OCI-LY3 (cell line): ENCODE results near the gene CD248.
A peak's percentile ranks its signal among the peaks of the same experiment; 100 is the strongest.

ENCODE experiments used
- H2AFZ ChIP-seq: fragments of 200-600, 300-600 bp; shearing (Covaris generic); 2 replicates; pipeline ENCODE4 v1.6.0; 2014; ENCODE audit warnings: antibody characterized with exemption, low read depth, low read length
- H3K27ac ChIP-seq: fragments of 200-600, 300-600 bp; sonication (generic); 2 replicates; pipeline ENCODE4 v1.5.1; 2014; ENCODE audit warnings: mild to moderate bottlenecking, low read length, moderate library complexity, mixed read lengths
- H3K27me3 ChIP-seq: fragments of 200-600, 300-600 bp; sonication (generic); 2 replicates; pipeline ENCODE4 v1.6.1; 2014; ENCODE audit warnings: low read depth, low read length, mixed read lengths
- H3K36me3 ChIP-seq: fragments of 200-600, 300-600 bp; sonication (generic); replicated peaks from 2 replicates; pipeline ENCODE3; 2014; ENCODE audit warnings: low read depth, low read length, mixed read lengths
- H3K4me1 ChIP-seq: fragments of 300-600, 200-600 bp; sonication (generic); 2 replicates; pipeline ENCODE4 v1.6.1; 2014; ENCODE audit warnings: low read length, mixed read lengths
- H3K4me2 ChIP-seq: fragments of 200-600, 300-600 bp; sonication (generic); 2 replicates; pipeline ENCODE4 v1.6.1; 2014; ENCODE audit warnings: low read length, mixed read lengths
- H3K4me3 ChIP-seq: fragments of 300-600, 200-600 bp; sonication (generic); 2 replicates; pipeline ENCODE4 v1.5.1; 2014; ENCODE audit warnings: antibody characterized with exemption, mild to moderate bottlenecking, low read length, moderate library complexity
- H3K79me2 ChIP-seq: fragments of 300-600, 200-600 bp; shearing (Covaris generic); 2 replicates; pipeline ENCODE4 v1.6.1; 2014; ENCODE audit warnings: mild to moderate bottlenecking, low read length, mixed read lengths
- H3K9ac ChIP-seq: fragments of 300-600, 200-600 bp; shearing (Covaris generic); 2 replicates; pipeline ENCODE4 v1.6.0; 2014; ENCODE audit warnings: mild to moderate bottlenecking, low read length, moderate library complexity
- H3K9me3 ChIP-seq: fragments of 200-600, 300-600 bp; shearing (Covaris generic); 2 replicates; pipeline ENCODE4 v1.6.1; 2014; ENCODE audit warnings: low read length, mixed read lengths; ENCODE audit not compliant: insufficient read depth
- H4K20me1 ChIP-seq: fragments of 200-600, 300-600 bp; sonication (generic); 2 replicates; pipeline ENCODE4 v1.6.1; 2016; ENCODE audit warnings: low read length, mixed read lengths; ENCODE audit not compliant: insufficient read depth
- EZH2phosphoT487 ChIP-seq: fragments of 200-600 bp; shearing (Covaris generic); IDR thresholded peaks from 2 replicates; pipeline ENCODE4 v1.6.1; 2018; ENCODE audit warnings: antibody characterized with exemption, mixed run types, low read depth
- TF ChIP-seq, protein P1 (sequence below): fragments of 200-600, 300-600 bp; sonication (generic); IDR thresholded peaks from 2 replicates; pipeline ENCODE4 v1.5.1; 2014; ENCODE audit warnings: antibody characterized with exemption, low read length, low read depth

Gene CD248

GRCh38 chr11:66316849-66317251 lies at the start of gene CD248:
Gene CD248, minus strand, starts transcription at chr11:66317044. Its CDS starts 17 bp downstream, at chr11:66317027.
- Histone ChIP-seq H3K4me1 (peaks cover 21% of the 10 kb centered on the region), H3K4me3 (peak within 1 kb of the TSS; percentile 58), H3K9ac (peak within 1 kb of the TSS; percentile 63), H3K4me2 (peak within 1 kb of the TSS; percentile 72), H3K36me3 (no peaks in the 10 kb centered on the region), H3K9me3 (no peaks in the 10 kb centered on the region), H4K20me1 (no peaks in the 10 kb centered on the region), H2AFZ (peak within 1 kb of the TSS; percentile 72), H3K27ac (peak within 1 kb of the TSS; percentile 66), H3K79me2 (no peaks in the 10 kb centered on the region), H3K27me3 (no peaks in the 10 kb centered on the region; the same call in 1 of the 2 replicates)
- TF ChIP-seq EZH2phosphoT487 = no peak
- TF ChIP-seq, protein P1, sequence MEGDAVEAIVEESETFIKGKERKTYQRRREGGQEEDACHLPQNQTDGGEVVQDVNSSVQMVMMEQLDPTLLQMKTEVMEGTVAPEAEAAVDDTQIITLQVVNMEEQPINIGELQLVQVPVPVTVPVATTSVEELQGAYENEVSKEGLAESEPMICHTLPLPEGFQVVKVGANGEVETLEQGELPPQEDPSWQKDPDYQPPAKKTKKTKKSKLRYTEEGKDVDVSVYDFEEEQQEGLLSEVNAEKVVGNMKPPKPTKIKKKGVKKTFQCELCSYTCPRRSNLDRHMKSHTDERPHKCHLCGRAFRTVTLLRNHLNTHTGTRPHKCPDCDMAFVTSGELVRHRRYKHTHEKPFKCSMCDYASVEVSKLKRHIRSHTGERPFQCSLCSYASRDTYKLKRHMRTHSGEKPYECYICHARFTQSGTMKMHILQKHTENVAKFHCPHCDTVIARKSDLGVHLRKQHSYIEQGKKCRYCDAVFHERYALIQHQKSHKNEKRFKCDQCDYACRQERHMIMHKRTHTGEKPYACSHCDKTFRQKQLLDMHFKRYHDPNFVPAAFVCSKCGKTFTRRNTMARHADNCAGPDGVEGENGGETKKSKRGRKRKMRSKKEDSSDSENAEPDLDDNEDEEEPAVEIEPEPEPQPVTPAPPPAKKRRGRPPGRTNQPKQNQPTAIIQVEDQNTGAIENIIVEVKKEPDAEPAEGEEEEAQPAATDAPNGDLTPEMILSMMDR = no peak

DNA sequence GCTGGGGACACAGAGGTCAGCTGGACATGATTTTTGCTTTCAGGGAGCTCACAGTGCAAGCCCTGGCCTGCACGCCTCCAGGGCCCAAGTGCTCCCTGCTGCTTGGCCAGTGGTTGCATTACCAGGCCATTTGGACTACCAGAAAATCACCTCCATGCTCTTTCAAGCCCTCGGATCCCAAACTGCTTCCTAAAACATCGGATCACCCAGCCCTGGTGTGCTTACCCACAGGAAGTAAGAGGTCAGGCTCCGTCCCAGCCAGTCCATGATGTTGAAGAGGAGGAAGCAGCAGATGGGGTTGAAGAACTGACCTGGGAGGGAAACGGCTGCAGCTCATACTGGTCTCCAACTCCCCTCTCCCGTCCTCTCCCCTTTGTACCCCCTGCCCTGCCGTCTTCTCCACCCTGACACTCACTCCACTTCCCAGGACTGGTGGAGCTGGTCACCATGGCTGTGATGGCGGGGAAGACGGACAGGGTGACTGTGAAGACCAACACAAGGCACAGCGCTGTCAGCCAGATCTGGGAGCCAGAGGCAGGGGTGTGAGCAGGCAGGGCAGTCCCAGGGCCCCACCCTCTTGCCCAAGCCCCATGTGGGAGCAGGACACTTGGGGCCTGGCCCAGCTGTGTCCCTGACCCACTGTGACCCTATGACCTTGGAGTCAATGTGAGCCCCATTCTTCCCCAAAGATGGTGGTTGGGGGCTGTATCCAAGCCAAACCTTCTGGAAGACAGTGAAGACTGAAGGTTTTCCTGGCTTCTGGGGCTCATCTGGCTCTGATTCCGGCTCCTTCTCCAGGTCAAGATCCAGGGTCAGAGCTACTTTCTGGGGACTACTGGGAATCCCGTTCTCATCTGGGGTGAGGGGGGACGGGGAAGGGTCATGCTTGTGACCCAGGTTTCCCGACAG lies 49.1 kb upstream of the CD248 start:
- Histone ChIP-seq H3K27me3 (no peaks in the 10 kb centered on the region), H3K9ac (no peak overlapping the region), H3K79me2 (no peaks in the 10 kb centered on the region), H3K4me3 (no peak overlapping the region), H3K4me2 (no peak overlapping the region), H4K20me1 (no peaks in the 10 kb centered on the region), H3K4me1 (no peaks in the 10 kb centered on the region), H2AFZ (no peak overlapping the region), H3K9me3 (no peaks in the 10 kb centered on the region), H3K27ac (no peak overlapping the region), H3K36me3 (no peaks in the 10 kb centered on the region)
- TF ChIP-seq EZH2phosphoT487 = no peak
- TF ChIP-seq, protein P1 = no peak

DNA sequence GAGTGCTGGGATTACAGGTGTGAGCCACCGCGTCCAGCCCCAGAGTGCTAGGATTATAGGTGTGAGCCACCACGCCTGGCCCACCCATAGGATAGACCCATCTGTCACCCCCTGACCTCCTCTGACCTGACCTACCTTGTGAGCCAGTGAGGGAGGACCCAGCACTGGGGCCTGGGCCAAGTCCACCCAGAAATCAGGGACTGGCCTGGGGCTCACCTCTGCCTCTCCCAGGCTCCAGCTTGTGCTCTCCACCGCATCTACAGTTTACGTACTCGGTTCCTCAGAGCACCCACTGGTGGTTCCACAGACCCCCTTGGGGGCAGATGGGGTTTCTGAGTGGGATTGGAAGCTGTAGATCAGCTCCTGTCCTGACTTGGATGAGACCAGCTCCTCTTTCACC lies 48.3 kb upstream of the CD248 start:
- Histone ChIP-seq H3K4me2 (no peak overlapping the region), H3K9me3 (no peaks in the 10 kb centered on the region), H3K27ac (no peak overlapping the region), H3K4me1 (no peaks in the 10 kb centered on the region), H3K4me3 (no peak overlapping the region), H3K9ac (no peak overlapping the region), H4K20me1 (no peaks in the 10 kb centered on the region), H3K36me3 (no peaks in the 10 kb centered on the region), H3K27me3 (no peaks in the 10 kb centered on the region), H2AFZ (no peak overlapping the region), H3K79me2 (no peaks in the 10 kb centered on the region)
- TF ChIP-seq, protein P1 = no peak
- TF ChIP-seq EZH2phosphoT487 = no peak

DNA sequence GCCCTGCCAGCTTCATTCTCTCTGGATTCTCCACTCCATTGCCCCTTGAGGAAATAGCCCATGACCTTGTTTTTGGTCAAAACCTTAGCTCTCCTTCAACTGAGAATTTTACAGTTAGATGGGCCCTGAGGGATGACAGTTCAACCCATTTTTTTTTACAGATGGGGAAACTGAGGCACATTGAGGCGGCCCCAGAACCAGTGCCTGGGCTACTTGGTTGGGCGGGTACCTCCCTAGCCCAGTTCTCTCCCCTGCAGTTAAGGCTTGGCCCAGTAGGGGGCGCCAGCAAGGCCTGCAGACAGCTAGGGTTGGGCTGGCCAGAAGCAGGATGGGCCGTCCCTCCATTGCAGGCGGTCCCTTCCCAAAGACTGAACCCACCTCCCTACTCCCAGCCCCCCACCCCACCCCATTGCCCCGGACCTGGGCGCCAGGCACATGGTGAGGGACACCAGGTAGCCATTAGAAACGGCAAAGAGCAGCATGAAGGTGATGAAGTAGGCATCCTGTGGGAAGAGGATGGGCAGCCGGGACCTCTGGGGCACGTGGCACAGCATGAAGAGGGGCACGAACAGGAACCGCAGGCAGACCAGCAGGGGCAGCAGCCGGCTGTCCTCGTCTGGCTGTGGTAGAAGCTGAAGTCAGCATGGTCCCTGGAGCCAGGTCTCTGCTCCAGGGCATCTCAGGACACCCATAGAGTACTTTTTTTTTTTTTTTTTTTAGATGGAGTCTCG lies 47.1 kb upstream of the CD248 start:
- TF ChIP-seq EZH2phosphoT487 = no peak
- TF ChIP-seq, protein P1 = peak; percentile 80
- Histone ChIP-seq H4K20me1 (no peaks in the 10 kb centered on the region), H3K36me3 (no peaks in the 10 kb centered on the region), H3K27ac (no peak overlapping the region), H3K79me2 (no peaks in the 10 kb centered on the region), H2AFZ (no peak overlapping the region), H3K9me3 (no peaks in the 10 kb centered on the region), H3K4me3 (no peak overlapping the region), H3K9ac (no peak overlapping the region), H3K27me3 (no peaks in the 10 kb centered on the region), H3K4me2 (no peak overlapping the region), H3K4me1 (no peaks in the 10 kb centered on the region)
